Anterior cingulate cortex (tissue), 58 donors: Measurements from ENCODE around the gene IGFBP3.

ENCODE experiments used
- DNase-seq, 58 donors: peaks; one replicate each; lab custom pipeline; 2025; lab: John Stamatoyannopoulos, UW

The IGFBP3 gene

GRCh38 chr7:45878457-45879144, 42.5 kb downstream of the IGFBP3 start:
- DNase-seq = no peak

GRCh38 chr7:45876519-45876918, 44.6 kb downstream of the IGFBP3 start:
- no peak for DNase-seq

- no peak for DNase-seq
Observed at GRCh38 chr7:45874408-45875131, 46.5 kb downstream of the IGFBP3 start.

GRCh38 chr7:45873355-45873754, 47.7 kb downstream of the IGFBP3 start:
- no peak for DNase-seq

GRCh38 chr7:45873035-45873354, 48.1 kb downstream of the IGFBP3 start, which contains the start of gene CCDC201:
TSS of gene CCDC201 (minus strand) at chr7:45873082. CDS start at chr7:45873007, 75 bp downstream.
- DNase-seq = no peak

GRCh38 chr7:45872116-45873034, 48.7 kb downstream of the IGFBP3 start:
- no peak for DNase-seq

GRCh38 chr7:45869426-45869825, 51.6 kb downstream of the IGFBP3 start:
- DNase-seq = no peak

GRCh38 chr7:45867471-45867870, 53.6 kb downstream of the IGFBP3 start:
- no peak for DNase-seq

GRCh38 chr7:45865594-45866410, 55.3 kb downstream of the IGFBP3 start:
- DNase-seq = no peak

GRCh38 chr7:45863715-45864114, 57.4 kb downstream of the IGFBP3 start:
- DNase-seq = no peak
